ENCODE data around the gene ZNF816.
"Not testable (repeated sequence)": the region's sequence is repeated elsewhere in the genome, so short reads cannot be mapped to it uniquely, and the experiment has no call there.

DNA sequence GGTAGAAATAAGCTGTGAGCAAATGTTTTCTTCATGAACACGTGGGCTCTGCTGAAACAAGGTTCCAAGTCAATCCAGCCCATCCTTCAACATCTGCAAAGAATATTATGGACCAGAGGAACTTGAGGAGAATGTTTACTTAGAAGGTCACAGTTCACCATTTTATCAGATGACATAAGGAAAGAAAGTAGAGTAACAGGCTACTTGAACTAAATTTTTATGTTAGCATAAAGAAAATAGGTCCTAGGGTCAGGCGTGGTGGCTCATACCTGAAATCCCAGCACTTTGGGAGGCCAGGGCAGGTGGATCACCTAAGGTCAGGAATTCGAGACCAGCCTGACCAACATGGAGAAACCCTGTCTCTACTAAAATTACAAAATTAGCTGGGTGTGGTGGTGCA is 20.5 kb upstream of the ZNF816 start:
- TF ChIP-seq, protein P1, sequence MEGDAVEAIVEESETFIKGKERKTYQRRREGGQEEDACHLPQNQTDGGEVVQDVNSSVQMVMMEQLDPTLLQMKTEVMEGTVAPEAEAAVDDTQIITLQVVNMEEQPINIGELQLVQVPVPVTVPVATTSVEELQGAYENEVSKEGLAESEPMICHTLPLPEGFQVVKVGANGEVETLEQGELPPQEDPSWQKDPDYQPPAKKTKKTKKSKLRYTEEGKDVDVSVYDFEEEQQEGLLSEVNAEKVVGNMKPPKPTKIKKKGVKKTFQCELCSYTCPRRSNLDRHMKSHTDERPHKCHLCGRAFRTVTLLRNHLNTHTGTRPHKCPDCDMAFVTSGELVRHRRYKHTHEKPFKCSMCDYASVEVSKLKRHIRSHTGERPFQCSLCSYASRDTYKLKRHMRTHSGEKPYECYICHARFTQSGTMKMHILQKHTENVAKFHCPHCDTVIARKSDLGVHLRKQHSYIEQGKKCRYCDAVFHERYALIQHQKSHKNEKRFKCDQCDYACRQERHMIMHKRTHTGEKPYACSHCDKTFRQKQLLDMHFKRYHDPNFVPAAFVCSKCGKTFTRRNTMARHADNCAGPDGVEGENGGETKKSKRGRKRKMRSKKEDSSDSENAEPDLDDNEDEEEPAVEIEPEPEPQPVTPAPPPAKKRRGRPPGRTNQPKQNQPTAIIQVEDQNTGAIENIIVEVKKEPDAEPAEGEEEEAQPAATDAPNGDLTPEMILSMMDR (IDR thresholded peaks at IDR 0.05), result not testable (repeated sequence)
- not testable (repeated sequence) for TF ChIP-seq POLR2A, EP300 (IDR thresholded peaks at IDR 0.05)

All from ovary (tissue), 3 donors.